Eye (tissue), 1 donor: ENCODE measurements around the gene GPR18.
"Not testable (repeated sequence)": the region's sequence is repeated elsewhere in the genome, so short reads cannot be mapped to it uniquely, and the experiment has no call there.

ENCODE experiments used
- DNase-seq: peaks from one replicate; pipeline ENCODE4 v3.0.0-alpha.2; 2015

The GPR18 gene

GRCh38 chr13:99265821-99266426 lies 7.7 kb upstream of the GPR18 start:
- DNase-seq = peak; percentile 81

GRCh38 chr13:99265162-99265800 lies 7.1 kb upstream of the GPR18 start:
- no peak for DNase-seq

- no peak for DNase-seq
These were observed 5.9 kb upstream of the GPR18 start for GRCh38 chr13:99264051-99264450.

- no peak for DNase-seq
These were observed 5.1 kb upstream of the GPR18 start for GRCh38 chr13:99263126-99263785.

- no peak for DNase-seq
These were observed 2.9 kb upstream of the GPR18 start for GRCh38 chr13:99261059-99261458.

DNA sequence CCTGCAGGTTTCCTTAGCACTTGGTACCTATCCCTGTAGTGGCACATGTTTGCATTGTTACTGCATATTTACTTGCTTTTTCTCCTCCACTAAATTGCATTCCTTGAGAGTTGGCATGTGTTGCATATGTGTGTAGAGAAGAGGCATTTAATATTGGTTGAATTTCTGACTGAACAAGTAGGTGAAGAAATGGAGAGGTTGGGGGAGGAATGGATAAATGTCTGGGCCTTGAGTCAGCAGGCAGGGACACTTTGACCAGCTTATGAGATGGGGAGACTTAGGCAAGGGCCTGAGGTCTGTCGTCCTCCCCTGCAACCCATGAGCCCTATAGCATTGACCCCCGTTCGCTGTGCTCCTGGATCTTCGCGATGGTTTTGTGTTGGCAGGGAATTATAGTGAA lies 2.0 kb upstream of the GPR18 start:
- DNase-seq = no peak

DNA sequence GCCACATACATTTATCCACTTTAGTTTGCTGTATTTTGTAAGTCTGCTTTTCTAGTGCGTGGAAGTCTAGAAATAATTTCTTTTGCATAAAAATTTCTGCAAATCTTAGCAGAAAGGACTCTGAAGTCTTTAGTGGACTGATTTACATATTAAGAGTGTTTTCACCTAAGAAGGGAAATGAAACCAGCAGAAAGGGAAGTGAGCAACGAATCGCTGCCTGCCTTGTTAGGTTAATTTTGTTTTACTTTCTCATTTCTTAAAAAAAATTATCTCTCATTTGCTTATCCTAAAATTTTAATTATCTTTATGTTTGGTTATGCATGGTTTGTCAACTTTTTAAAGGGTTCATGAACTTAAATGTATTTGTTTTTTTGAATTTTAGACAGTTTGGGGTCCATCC lies 767 bp upstream of the GPR18 start:
- DNase-seq = no peak

- DNase-seq = no peak
These were observed 888 bp downstream of the GPR18 start for GRCh38 chr13:99257291-99257690.

GRCh38 chr13:99256709-99257108 lies 1.5 kb downstream of the GPR18 start:
- DNase-seq = no peak

DNA sequence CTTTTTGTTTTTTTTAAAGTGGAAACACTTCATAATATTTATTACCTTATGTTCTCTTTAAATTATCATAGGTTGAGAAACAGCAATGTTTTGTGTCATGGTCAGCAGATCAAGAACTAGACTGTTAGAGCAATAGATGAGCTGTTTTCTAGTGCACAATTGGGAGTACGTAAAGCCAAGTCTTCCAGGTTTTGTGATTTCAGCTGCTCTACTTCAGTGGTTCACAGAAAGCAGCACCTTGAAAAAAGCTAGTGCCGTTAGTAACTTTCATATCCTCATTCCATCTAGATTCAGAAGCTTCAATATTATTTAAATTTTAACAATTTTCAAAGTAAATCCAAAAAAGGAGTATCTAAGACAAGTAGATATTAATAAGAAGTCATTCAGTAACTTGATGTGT lies 1.9 kb downstream of the GPR18 start:
- DNase-seq = no peak

DNA sequence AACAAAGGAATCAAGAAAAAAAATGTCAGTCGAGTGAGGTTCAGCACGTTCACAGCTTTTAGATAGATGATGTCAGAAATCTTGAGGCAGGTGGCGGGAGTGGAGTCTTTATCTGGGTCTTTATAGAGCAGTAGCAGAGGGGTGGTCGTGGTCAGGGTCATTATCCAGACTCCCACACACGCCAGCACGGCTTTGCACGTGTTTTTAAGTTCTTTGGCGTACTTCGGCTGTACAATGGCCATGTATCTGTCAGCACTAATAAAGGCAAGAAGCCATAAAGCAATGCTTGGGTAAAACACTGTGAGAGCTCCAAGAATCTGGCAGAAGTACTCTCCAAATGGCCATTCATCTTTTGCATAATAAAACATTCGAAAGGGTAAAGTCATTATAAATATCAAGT lies 2.9 kb downstream of the GPR18 start:
- peak; percentile 49 for DNase-seq

GRCh38 chr13:99254830-99255229 lies 3.3 kb downstream of the GPR18 start:
- DNase-seq = peak; percentile 46

- DNase-seq = no peak
These were observed 6.3 kb downstream of the GPR18 start for GRCh38 chr13:99251921-99252320.

DNA sequence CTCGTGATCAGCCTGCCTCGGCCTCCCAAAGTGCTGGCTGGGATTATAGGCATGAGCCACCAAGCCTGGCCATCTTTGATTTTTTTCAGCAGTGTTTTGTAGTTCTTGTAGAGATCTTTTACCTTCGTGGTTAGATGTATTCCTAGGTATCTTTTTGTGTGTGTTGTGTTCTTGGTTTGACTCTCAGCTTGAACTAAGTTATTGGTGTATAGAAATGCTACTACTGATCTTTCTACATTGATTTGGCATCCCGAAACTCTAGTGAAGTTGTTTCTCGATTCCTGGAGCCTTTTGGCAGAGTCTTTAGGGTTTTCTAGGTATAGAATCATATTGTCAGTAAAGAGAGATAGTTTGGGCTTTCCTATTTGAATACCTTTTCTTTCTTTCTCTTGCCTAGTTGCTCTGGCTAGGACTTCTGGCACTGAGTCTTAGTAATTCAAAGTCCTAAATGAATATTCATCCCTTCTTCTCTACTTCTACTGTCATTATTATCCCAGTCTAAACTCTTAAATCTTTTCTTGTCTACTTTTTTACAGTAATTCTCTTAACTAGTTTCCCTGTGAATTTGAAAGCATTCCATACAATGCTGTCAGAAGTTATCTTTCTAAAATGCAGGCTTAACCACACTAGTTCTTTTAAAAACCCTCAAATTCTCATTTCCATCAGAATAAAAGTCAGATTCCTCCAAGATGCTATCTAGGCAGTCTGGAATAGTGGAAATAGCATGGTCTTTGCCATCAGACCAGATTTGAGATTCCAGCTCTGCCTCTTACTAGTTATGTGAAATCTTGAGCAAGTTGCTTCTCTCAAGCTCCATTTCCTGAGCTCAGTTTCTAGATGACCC lies 7.0 kb downstream of the GPR18 start:
- no peak for DNase-seq

- not testable (repeated sequence) for DNase-seq
These were observed 8.6 kb downstream of the GPR18 start for GRCh38 chr13:99249606-99250005.

DNA sequence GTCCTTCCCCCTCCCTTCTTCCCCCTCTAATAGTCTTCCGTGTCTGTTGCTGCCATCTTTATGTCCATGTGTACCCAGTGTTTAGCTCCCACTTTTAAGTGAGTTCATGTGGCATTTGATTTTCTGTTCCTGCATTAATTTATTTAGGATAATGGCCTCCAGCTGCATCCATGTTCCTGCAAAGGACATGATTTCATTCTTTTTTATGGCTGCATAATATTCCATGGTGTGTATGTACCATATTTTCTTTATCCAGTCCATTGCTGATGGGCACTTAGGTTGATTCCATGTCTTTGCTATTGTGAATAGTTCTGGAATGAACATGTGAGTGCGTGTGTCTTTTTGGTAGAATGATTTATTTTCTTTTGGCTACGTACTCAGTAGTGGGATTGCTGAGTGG lies 9.0 kb downstream of the GPR18 start:
- not testable (repeated sequence) for DNase-seq

DNA sequence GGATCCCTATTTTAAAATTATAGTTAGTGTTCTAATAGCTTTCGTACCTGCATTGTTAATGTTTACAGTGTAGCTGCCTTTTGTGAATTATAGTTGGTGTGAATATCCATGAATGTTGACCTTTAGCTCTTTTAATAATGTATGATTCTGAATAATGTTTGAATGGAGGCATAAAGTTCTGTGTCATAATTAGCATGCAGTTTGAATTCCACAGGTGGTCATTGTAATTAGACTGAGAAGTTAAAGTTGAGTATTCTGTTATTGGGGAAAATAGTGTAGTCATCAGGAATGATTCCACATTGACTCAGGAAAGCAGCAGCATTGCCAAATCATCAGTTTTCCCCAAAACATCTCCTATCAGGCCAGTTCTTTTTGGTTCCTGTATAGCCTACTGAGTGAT lies 12.1 kb downstream of the GPR18 start:
- no peak for DNase-seq

GRCh38 chr13:99237981-99238662 lies 20.1 kb downstream of the GPR18 start:
- DNase-seq = no peak

- no peak for DNase-seq
These were observed 26.5 kb downstream of the GPR18 start for GRCh38 chr13:99231721-99232120.

DNA sequence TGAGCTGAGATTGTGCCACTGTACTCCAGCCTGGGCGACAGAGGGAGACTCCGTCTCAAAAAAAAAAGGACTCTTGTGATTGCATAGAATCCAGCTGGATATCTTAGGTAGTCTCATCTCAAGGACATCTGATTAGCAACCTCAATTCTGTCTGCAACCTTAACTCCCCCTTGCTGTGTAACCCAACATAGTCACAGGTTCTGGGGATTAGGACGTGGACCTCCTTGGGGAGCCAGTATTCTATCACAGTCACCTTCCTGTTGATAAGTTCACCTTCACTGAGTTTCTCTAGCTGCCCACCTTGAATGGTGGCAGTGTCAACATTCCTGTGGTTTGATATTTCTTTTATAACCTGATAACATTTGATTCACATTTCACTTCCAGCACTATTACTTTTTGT lies 27.2 kb downstream of the GPR18 start:
- no peak for DNase-seq

GRCh38 chr13:99230588-99230987 lies 27.6 kb downstream of the GPR18 start:
- DNase-seq = not testable (repeated sequence)

DNA sequence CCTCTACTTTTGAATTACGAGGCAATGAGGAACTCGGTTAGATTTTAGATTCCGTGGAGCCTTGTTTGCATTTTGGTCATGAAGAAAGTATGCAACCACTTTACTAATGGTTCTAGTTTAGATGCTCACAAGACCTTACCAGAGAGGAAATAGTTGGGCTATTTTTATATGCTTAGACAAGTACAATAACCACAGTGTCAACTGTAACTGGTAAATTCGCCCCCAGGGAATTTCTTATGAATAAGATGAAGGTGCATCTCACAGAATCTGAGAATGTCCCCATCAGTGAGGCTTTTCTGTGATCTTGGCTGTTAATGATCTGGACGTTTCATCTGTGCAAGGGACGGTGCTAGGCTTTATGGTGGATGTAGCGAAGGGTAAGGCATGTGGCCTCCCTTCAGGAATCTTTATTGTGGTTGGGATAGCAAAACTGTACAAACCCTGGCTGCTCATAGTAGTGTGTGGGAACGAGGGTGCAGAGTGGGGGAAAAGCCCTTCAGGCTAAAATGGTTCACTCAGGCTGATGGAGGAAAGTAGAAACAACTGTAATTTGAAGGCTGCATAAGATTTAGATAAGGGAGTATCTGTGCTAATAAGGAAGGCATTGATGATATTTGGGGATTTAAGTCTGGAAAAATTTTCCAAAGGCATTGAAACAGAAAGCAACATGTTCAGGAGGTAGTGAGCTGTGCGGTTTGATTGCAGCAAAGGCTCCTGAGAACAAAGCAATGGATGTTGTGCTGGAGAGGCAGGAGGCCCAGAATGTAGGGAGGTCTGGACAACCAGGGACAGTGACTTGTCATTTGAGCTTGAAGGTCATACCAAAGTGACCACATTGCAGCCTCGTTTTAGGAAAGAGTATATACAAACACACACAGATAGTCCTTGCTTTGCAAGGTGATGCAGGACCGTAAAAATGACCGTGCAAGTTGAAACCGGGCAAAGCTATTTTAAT lies 29.2 kb downstream of the GPR18 start:
- DNase-seq = peak; percentile 28
